Sigmoid colon (tissue), 4 donors: ENCODE results near the gene PROSER3.

Source experiments
- EP300 ChIP-seq, 4 donors: sonication (generic); formaldehyde crosslinking; IDR thresholded peaks; one replicate each; pipeline ENCODE4 v1.6.1; 2017; ENCODE audit warnings: antibody characterized with exemption in 4 of 4
- POLR2A ChIP-seq, 2 donors: fragments of 450-650 bp; IDR thresholded peaks; one replicate each; pipeline ENCODE4 v1.6.1; 2016; ENCODE audit warnings: antibody characterized with exemption in 2 of 2, mild to moderate bottlenecking in 2 of 2, moderate library complexity in 2 of 2
- POLR2AphosphoS5 ChIP-seq, 4 donors: sonication (generic); formaldehyde crosslinking; IDR thresholded peaks; one replicate each; pipeline ENCODE4 v1.6.1; 2017; ENCODE audit warnings: antibody characterized with exemption in 4 of 4
- TF ChIP-seq, protein P1 (sequence below), 4 experiments: fragments of 450-650 bp in 3 of 4; fragments of 200-600 bp in 1 of 4; IDR thresholded peaks; one replicate each; pipeline ENCODE4 v1.5.1; 2016 to 2019; ENCODE audit warnings: antibody characterized with exemption in 4 of 4, mild to moderate bottlenecking in 3 of 4, moderate library complexity in 2 of 4

DNA sequence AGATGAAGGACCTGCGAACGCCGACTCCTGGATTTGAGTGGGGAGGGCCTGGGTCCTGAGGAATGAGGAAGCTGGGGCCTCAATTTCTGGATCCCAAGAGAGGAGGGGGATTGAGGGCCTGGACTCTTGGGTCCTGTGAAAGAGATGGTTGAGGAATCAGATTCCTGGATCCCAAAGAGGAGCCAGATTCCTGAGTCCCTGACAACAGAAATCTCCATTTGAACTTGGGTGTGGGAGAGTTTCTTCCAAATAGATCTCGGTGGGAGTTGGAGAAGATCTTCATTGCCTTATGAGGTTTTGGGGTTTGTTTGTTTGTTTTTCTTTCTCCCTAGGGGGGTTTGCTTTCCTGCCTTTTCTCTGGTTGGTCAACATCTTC lies 11.9 kb upstream of the PROSER3 start:
- TF ChIP-seq, protein P1, sequence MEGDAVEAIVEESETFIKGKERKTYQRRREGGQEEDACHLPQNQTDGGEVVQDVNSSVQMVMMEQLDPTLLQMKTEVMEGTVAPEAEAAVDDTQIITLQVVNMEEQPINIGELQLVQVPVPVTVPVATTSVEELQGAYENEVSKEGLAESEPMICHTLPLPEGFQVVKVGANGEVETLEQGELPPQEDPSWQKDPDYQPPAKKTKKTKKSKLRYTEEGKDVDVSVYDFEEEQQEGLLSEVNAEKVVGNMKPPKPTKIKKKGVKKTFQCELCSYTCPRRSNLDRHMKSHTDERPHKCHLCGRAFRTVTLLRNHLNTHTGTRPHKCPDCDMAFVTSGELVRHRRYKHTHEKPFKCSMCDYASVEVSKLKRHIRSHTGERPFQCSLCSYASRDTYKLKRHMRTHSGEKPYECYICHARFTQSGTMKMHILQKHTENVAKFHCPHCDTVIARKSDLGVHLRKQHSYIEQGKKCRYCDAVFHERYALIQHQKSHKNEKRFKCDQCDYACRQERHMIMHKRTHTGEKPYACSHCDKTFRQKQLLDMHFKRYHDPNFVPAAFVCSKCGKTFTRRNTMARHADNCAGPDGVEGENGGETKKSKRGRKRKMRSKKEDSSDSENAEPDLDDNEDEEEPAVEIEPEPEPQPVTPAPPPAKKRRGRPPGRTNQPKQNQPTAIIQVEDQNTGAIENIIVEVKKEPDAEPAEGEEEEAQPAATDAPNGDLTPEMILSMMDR (IDR thresholded peaks at IDR 0.05) = no peak
- TF ChIP-seq POLR2A (IDR thresholded peaks at IDR 0.05) (no peak), POLR2AphosphoS5 (IDR thresholded peaks at IDR 0.05) (no peak), EP300 (IDR thresholded peaks at IDR 0.05) (no peak)
